Ramos (cell line): ENCODE data around the gene TMEM106B.
"Not testable (repeated sequence)": the region's sequence is repeated elsewhere in the genome, so short reads cannot be mapped to it uniquely, and the experiment has no call there.

ENCODE experiments used
- in situ Hi-C: fragments of 300-500 bp; cut with MboI; formaldehyde crosslinking; loops from one replicate; pipeline ENCODE4 v1.14.3; 2022; ENCODE audit warnings: low sequenced_read_pairs; ENCODE audit not compliant: unreplicated experiment

Gene TMEM106B

GRCh38 chr7:12225017-12225416 is 13.9 kb downstream of the TMEM106B start:
- in situ Hi-C loops, result not testable (repeated sequence)

- in situ Hi-C loops, result no loop called here
Observed at GRCh38 chr7:12226756-12227155, 15.7 kb downstream of the TMEM106B start.

- in situ Hi-C loops, result no loop called here
Observed at GRCh38 chr7:12228024-12228423, 16.9 kb downstream of the TMEM106B start.

GRCh38 chr7:12229046-12229445 is 18.0 kb downstream of the TMEM106B start:
- in situ Hi-C loops, result no loop called here

- in situ Hi-C loops, result no loop called here
Observed at GRCh38 chr7:12231097-12231496, 20.0 kb downstream of the TMEM106B start.

GRCh38 chr7:12233175-12233574 is 22.1 kb downstream of the TMEM106B start:
- in situ Hi-C loops, result no loop called here

GRCh38 chr7:12234334-12234865 is 23.3 kb downstream of the TMEM106B start:
- in situ Hi-C loops, result no loop called here

- in situ Hi-C loops, result no loop called here
Observed at GRCh38 chr7:12235970-12236369, 24.9 kb downstream of the TMEM106B start.

- in situ Hi-C loops, result no loop called here
Observed at GRCh38 chr7:12237007-12237406, 25.9 kb downstream of the TMEM106B start.

GRCh38 chr7:12239806-12240205 is 28.7 kb downstream of the TMEM106B start:
- in situ Hi-C loops, result no loop called here

GRCh38 chr7:12244129-12244528 is 33.0 kb downstream of the TMEM106B start:
- in situ Hi-C loops, result no loop called here

GRCh38 chr7:12244694-12245093 is 33.6 kb downstream of the TMEM106B start:
- in situ Hi-C loops, result no loop called here

GRCh38 chr7:12249706-12250105 is 38.6 kb downstream of the TMEM106B start:
- in situ Hi-C loops, result no loop called here

- in situ Hi-C loops, result no loop called here
Observed at GRCh38 chr7:12250232-12250631, 39.1 kb downstream of the TMEM106B start.

GRCh38 chr7:12256090-12256489 is 45.0 kb downstream of the TMEM106B start:
- in situ Hi-C loops, result no loop called here

GRCh38 chr7:12257582-12257981 is 46.5 kb downstream of the TMEM106B start:
- in situ Hi-C loops, result no loop called here

GRCh38 chr7:12258074-12258473 is 47.0 kb downstream of the TMEM106B start:
- in situ Hi-C loops, result no loop called here

- in situ Hi-C loops, result no loop called here
Observed at GRCh38 chr7:12267542-12267941, 56.4 kb downstream of the TMEM106B start.

- in situ Hi-C loops, result no loop called here
Observed at GRCh38 chr7:12269100-12269895, 58.2 kb downstream of the TMEM106B start.

- in situ Hi-C loops, result no loop called here
Observed at GRCh38 chr7:12281038-12281437, 69.9 kb downstream of the TMEM106B start.

- in situ Hi-C loops, result no loop called here
Observed at GRCh38 chr7:12287901-12288300, 76.8 kb downstream of the TMEM106B start.

GRCh38 chr7:12289996-12290395 is 78.9 kb downstream of the TMEM106B start:
- in situ Hi-C loops, result no loop called here
